ENCODE results near the gene PCED1A. TPM values are rescaled to one million over a fixed set of nuclear protein-coding genes. Genes with fewer than 3 reads are reported as not detected.
A peak's percentile ranks its signal among the peaks of the same experiment; 100 is the strongest.

The PCED1A gene
- total RNA-seq, 1 experiment from 2014 or later = 42.1 TPM

DNA sequence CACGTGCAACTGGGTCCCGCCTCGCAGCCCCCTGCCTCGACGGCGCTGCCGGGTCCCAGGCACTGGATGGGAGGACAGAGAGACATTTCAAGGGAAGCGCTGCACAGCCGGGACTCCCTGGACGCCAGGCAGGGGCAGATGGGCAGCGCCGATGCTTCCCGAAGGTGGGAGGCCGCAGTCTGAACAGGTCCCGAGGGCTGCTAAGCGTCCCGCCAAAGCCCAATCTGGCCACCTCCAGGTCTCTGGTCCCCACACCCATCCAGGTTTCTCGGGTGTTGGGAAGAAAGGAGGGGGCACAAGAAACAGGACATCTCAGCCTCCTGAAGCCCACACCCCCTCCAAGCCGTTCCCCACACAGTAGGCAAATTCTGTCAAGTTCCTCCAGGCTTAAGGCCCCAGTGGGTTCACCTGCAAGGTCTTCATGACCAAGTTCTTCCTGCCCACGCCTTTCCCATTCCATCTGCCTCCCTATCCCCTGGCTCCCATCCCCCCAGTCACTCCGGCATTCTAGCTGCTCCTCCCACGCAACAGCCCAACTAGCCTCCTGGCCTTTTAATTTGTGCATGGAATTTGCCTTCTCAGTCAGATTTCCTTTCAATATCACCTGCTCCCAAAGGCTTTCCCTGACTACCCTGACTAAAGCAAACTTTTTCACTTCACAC is 34.6 kb downstream of the PCED1A start:
- Mint-ChIP-seq H3K4me1 (ENCODE audit: insufficient read depth, unreplicated experiment) (no peaks in the 10 kb centered on the region), H3K27me3 (ENCODE audit: insufficient read depth, unreplicated experiment) (peaks cover 35% of the 10 kb centered on the region), H3K36me3 (ENCODE audit: insufficient read depth, unreplicated experiment) (no peaks in the 10 kb centered on the region), H3K9me3 (ENCODE audit: unreplicated experiment) (no peaks in the 10 kb centered on the region), H3K4me3 (ENCODE audit: unreplicated experiment) (no peak overlapping the region), H3K27ac (ENCODE audit: low read depth, unreplicated experiment) (no peak overlapping the region)
- DNase-seq (ENCODE audit: unreplicated experiment) = peak; percentile 37
- TF ChIP-seq, protein P1, sequence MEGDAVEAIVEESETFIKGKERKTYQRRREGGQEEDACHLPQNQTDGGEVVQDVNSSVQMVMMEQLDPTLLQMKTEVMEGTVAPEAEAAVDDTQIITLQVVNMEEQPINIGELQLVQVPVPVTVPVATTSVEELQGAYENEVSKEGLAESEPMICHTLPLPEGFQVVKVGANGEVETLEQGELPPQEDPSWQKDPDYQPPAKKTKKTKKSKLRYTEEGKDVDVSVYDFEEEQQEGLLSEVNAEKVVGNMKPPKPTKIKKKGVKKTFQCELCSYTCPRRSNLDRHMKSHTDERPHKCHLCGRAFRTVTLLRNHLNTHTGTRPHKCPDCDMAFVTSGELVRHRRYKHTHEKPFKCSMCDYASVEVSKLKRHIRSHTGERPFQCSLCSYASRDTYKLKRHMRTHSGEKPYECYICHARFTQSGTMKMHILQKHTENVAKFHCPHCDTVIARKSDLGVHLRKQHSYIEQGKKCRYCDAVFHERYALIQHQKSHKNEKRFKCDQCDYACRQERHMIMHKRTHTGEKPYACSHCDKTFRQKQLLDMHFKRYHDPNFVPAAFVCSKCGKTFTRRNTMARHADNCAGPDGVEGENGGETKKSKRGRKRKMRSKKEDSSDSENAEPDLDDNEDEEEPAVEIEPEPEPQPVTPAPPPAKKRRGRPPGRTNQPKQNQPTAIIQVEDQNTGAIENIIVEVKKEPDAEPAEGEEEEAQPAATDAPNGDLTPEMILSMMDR (IDR thresholded peaks at IDR 0.05; ENCODE audit: unreplicated experiment) = no peak
- intact Hi-C loops (cut with micrococcal nuclease) = no loop called here
- CTCF ChIA-PET = no interaction called here
- BruUV-seq (replicated peaks) = no TSS peak
- POLR2A ChIA-PET = interaction anchor here (0.6 kb wide), 1 partner anchor 74 kb away, joined by 3 read pairs; no protein-coding TSS in a partner anchor

DNA sequence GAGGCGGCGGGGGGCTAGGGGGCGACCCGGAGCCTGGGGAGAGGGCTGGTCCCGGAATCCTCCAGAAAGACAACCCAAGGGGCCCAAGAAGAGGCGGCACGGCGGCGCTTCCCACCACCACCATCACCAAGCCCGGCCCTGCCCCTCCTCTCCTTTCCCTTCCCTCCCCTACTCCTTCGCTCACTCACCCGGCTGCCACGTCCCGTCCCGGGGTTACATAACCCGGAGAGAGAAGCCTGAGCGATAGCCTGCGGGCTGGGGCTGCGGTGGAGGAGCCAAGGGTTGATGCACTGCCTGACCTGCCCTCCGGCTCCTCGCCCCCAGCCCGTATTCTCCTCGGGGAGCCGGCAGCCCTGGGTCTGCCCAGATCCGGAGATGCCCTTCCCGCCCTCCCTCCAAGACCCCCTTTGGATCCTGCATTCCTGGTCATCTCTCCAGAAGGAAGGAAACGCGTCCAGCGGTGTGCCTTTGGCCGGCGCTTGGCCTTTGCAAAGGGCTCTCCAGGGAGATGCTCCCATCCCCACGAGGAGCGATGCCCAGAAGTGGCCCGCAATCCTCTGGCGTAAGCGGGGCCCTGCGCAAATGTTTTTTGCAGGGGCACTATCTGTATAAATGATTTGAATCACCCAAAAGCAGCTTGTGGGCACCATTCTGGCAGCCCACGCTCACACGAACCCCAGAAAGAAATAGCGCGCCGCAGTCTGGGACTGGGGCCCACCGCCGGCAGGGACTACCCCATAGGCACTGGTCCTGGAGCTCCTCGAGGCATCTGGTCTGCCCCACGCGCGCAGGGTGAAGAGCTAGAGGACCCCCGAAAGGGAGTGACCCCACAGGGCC is 35.4 kb downstream of the PCED1A start:
- H3K27ac Mint-ChIP-seq (ENCODE audit: low read depth, unreplicated experiment) = no peak overlapping the region
- H3K9me3 Mint-ChIP-seq (ENCODE audit: unreplicated experiment) = no peaks in the 10 kb centered on the region
- no peak overlapping the region for H3K4me3 Mint-ChIP-seq (ENCODE audit: unreplicated experiment)
- no TSS peak for BruUV-seq (replicated peaks)
- H3K27me3 Mint-ChIP-seq (ENCODE audit: insufficient read depth, unreplicated experiment) = peaks cover 43% of the 10 kb centered on the region
- ChIA-PET CTCF (interaction anchor here (0.6 kb wide), 1 partner anchor 224 kb away, joined by 3 read pairs; no protein-coding TSS in a partner anchor), POLR2A (interaction anchor here (0.6 kb wide), 1 partner anchor 74 kb away, joined by 3 read pairs; no protein-coding TSS in a partner anchor)
- no peaks in the 10 kb centered on the region for H3K36me3 Mint-ChIP-seq (ENCODE audit: insufficient read depth, unreplicated experiment)
- TF ChIP-seq, protein P1 (IDR thresholded peaks at IDR 0.05; ENCODE audit: unreplicated experiment) = no peak
- DNase-seq (ENCODE audit: unreplicated experiment) = no peak
- intact Hi-C loops (cut with micrococcal nuclease) = no loop called here
- H3K4me1 Mint-ChIP-seq (ENCODE audit: insufficient read depth, unreplicated experiment) = peaks cover 1% of the 10 kb centered on the region

DNA sequence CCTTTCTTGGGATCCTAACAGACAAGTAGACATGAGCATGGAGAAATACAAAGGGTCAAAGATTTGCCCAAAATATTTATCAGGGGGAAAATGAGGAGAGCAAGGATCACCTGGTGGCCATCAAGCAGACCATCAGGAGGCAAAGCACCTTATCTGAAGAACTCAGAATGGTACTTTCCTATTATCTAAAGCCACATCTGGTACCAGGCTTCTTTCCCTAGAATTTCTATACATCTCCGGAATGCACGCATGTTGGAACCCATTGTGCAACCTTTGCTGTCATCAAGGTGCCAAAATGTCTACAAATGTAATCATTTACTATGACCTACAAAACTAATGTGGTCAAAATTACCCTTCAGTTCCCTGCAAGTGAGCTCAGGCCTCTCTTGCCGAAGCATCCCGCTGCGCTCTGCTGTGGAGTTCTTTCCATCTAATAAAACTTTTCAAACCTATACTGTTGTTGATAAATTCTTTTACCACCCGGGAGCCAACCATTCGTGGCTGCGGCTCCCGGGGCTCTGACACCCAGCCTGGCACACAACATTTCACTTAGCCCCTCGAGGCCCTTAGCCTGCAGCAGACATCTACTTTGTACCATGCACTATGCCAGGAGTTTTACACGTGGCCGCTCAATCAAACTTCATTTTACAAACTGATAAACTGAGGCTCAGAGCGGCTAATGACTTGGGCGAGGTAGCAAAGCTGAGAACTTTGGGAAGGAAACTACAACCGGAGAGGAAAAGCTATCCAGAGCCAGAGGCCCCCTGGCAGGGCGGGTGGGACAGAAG is 36.2 kb downstream of the PCED1A start:
- Mint-ChIP-seq H3K4me1 (ENCODE audit: insufficient read depth, unreplicated experiment) (peaks cover 5% of the 10 kb centered on the region), H3K36me3 (ENCODE audit: insufficient read depth, unreplicated experiment) (no peaks in the 10 kb centered on the region), H3K27ac (ENCODE audit: low read depth, unreplicated experiment) (no peak overlapping the region), H3K4me3 (ENCODE audit: unreplicated experiment) (no peak overlapping the region), H3K9me3 (ENCODE audit: unreplicated experiment) (no peaks in the 10 kb centered on the region), H3K27me3 (ENCODE audit: insufficient read depth, unreplicated experiment) (peaks cover 51% of the 10 kb centered on the region)
- ChIA-PET CTCF (interaction anchor here (0.6 kb wide), 1 partner anchor 225 kb away, joined by 3 read pairs; no protein-coding TSS in a partner anchor), POLR2A (no interaction called here)
- BruUV-seq (replicated peaks) = no TSS peak
- no peak for DNase-seq (ENCODE audit: unreplicated experiment)
- intact Hi-C loops (cut with micrococcal nuclease) = no loop called here
- TF ChIP-seq, protein P1 (IDR thresholded peaks at IDR 0.05; ENCODE audit: unreplicated experiment) = no peak

DNA sequence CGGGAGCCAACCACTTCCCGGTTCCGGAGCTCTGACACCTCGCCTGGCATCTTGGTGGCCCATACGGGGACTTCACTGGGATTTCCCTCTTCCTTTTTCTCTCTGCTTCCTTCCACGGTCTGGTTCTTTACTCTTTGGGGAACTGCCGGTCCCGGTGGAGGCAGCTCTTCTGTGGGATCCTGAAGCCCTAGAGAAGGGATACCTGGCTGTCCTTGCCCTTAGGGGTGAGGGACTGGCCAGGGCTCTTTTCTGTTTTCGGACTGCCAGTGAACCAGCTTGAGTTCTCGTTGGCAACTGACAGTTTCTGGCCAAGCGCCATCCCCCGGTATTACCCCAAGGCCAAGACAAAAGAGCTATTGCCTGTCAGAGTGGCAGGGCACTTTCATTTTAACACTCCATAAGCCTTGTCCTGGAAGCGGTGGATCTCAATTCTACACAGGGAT is 39.1 kb downstream of the PCED1A start:
- H3K27me3 Mint-ChIP-seq (ENCODE audit: insufficient read depth, unreplicated experiment) = peaks cover 55% of the 10 kb centered on the region
- CTCF ChIA-PET = no interaction called here
- peaks cover 5% of the 10 kb centered on the region for H3K4me1 Mint-ChIP-seq (ENCODE audit: insufficient read depth, unreplicated experiment)
- TF ChIP-seq, protein P1 (IDR thresholded peaks at IDR 0.05; ENCODE audit: unreplicated experiment) = no peak
- POLR2A ChIA-PET = no interaction called here
- H3K36me3 Mint-ChIP-seq (ENCODE audit: insufficient read depth, unreplicated experiment) = no peaks in the 10 kb centered on the region
- intact Hi-C loops (cut with micrococcal nuclease) = no loop called here
- H3K27ac Mint-ChIP-seq (ENCODE audit: low read depth, unreplicated experiment) = no peak overlapping the region
- H3K4me3 Mint-ChIP-seq (ENCODE audit: unreplicated experiment) = no peak overlapping the region
- no peaks in the 10 kb centered on the region for H3K9me3 Mint-ChIP-seq (ENCODE audit: unreplicated experiment)
- DNase-seq (ENCODE audit: unreplicated experiment) = no peak
- no TSS peak for BruUV-seq (replicated peaks)
